Kidney epithelial cell (primary cell): ENCODE measurements around the gene DLG5. TPM values are rescaled to one million over a fixed set of nuclear protein-coding genes. Genes with fewer than 3 reads are reported as not detected.

ENCODE experiments used
- DNase-seq: peaks from one replicate; pipeline ENCODE4 v3.0.0-alpha.2; 2010; ENCODE audit warnings: low read depth
- H3K27me3 ChIP-seq: 2 replicates; pipeline ENCODE4 v1.6.0; 2011; ENCODE audit warnings: low read length; ENCODE audit not compliant: control insufficient read depth, insufficient read depth
- H3K36me3 ChIP-seq: 2 replicates; pipeline ENCODE4 v1.5.1; 2011; ENCODE audit warnings: low read length; ENCODE audit not compliant: control insufficient read depth, insufficient read depth
- H3K4me3 ChIP-seq: 2 replicates; pipeline ENCODE4 v1.5.1; 2011; ENCODE audit warnings: low read depth, mild to moderate bottlenecking, control low read depth, low read length
- CTCF ChIP-seq: IDR thresholded peaks from 2 replicates; pipeline ENCODE4 v1.5.1; 2011; ENCODE audit warnings: mild to moderate bottlenecking, moderate library complexity, low read length, control low read depth, inconsistent platforms; ENCODE audit not compliant: insufficient read depth, poor library complexity, severe bottlenecking
- total RNA-seq: library from RNA; depleted of rRNA; stranded (reverse); fragments of >200 nt; gene quantifications from 2 replicates; pipeline ENCODE4 v1.2.3, GENCODE V29; 2015

Gene DLG5
- total RNA-seq, 1 donor from 2014 or later: 35.9 TPM

- H3K27me3 ChIP-seq: no peaks in the 10 kb centered on the region
- H3K36me3 ChIP-seq: no peaks in the 10 kb centered on the region
- no peak overlapping the region for H3K4me3 ChIP-seq
- no peak for DNase-seq
- TF ChIP-seq CTCF: no peak
These were observed 39.7 kb downstream of the DLG5 start for GRCh38 chr10:77886795-77887355.

GRCh38 chr10:77884181-77884580 lies 42.4 kb downstream of the DLG5 start:
- H3K4me3 ChIP-seq: no peak overlapping the region
- no peak for TF ChIP-seq CTCF
- no peaks in the 10 kb centered on the region for H3K36me3 ChIP-seq
- no peaks in the 10 kb centered on the region for H3K27me3 ChIP-seq
- DNase-seq: no peak

GRCh38 chr10:77881636-77882035 lies 44.9 kb downstream of the DLG5 start:
- Histone ChIP-seq H3K4me3 (no peak overlapping the region), H3K36me3 (no peaks in the 10 kb centered on the region), H3K27me3 (no peaks in the 10 kb centered on the region)
- no peak for TF ChIP-seq CTCF
- no peak for DNase-seq

- H3K36me3 ChIP-seq: no peaks in the 10 kb centered on the region
These were observed 45.3 kb downstream of the DLG5 start for GRCh38 chr10:77881222-77881621.

GRCh38 chr10:77879710-77880109 lies 46.8 kb downstream of the DLG5 start:
- no peak for DNase-seq
- Histone ChIP-seq H3K4me3 (no peak overlapping the region), H3K36me3 (no peaks in the 10 kb centered on the region)

More at GRCh38 chr10:77881222-77881621, 45.3 kb downstream of the DLG5 start:
- DNase-seq: no peak
- no peak overlapping the region for H3K4me3 ChIP-seq
- H3K27me3 ChIP-seq: no peaks in the 10 kb centered on the region
- no peak for TF ChIP-seq CTCF

More at GRCh38 chr10:77879710-77880109, 46.8 kb downstream of the DLG5 start:
- TF ChIP-seq CTCF: no peak
- H3K27me3 ChIP-seq: no peaks in the 10 kb centered on the region
